T-helper 2 cell treated with Interferon-gamma antibody and Interleukin-4, amounts not matched to agents 5 μg/mL and 100 μg/mL, for 36 hours (primary cell): ENCODE results near the gene CTAGE8.
"Not testable (repeated sequence)": the region's sequence is repeated elsewhere in the genome, so short reads cannot be mapped to it uniquely, and the experiment has no call there.

Experiments used
- DNase-seq: peaks from one replicate; pipeline ENCODE4 v3.0.0; 2021; ENCODE audit warnings: low spot score
- H3K27ac Mint-ChIP-seq: one replicate; pipeline ENCODE4 v1.8.0; 2021; ENCODE audit warnings: mild to moderate bottlenecking, mixed read lengths
- H3K27me3 Mint-ChIP-seq: one replicate; pipeline ENCODE4 v1.8.0; 2021; ENCODE audit warnings: low read depth, mixed read lengths
- H3K36me3 Mint-ChIP-seq: one replicate; pipeline ENCODE4 v1.8.0; 2021; ENCODE audit warnings: low read depth, mixed read lengths
- H3K4me1 Mint-ChIP-seq: one replicate; pipeline ENCODE4 v1.8.0; 2021; ENCODE audit warnings: low read depth, mixed read lengths
- H3K4me3 Mint-ChIP-seq: one replicate; pipeline ENCODE4 v1.8.0; 2022; ENCODE audit warnings: mild to moderate bottlenecking, moderate library complexity, mixed read lengths
- H3K9me3 Mint-ChIP-seq: one replicate; pipeline ENCODE4 v1.8.0; 2021; ENCODE audit warnings: mixed read lengths

CTAGE8 gene

DNA sequence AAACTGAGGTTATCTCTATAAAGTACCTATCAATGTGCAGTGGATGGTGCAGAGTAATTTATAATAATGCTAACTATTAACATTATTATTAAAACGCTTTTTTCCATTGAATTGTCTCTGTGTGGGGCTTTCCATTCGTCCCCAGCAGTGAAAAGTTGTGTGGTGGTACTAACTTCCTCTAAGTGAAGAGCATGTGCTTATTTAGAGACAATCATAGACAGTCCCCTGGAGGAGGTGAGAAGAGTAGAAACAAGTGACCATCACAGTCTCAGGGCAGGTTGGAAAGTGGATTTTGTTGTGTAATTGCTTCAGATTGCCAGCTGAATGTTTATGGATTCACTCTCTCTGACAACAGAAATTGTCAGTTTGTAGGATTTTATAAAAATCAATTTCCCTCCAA, 38.1 kb downstream of the CTAGE8 start:
- not testable (repeated sequence) for H3K4me3 Mint-ChIP-seq, H3K9me3 Mint-ChIP-seq, H3K4me1 Mint-ChIP-seq, H3K36me3 Mint-ChIP-seq, DNase-seq, H3K27ac Mint-ChIP-seq, H3K27me3 Mint-ChIP-seq

GRCh38 chr7:144228810-144229209, 40.3 kb downstream of the CTAGE8 start:
- not testable (repeated sequence) for H3K27me3 Mint-ChIP-seq, H3K36me3 Mint-ChIP-seq

DNA sequence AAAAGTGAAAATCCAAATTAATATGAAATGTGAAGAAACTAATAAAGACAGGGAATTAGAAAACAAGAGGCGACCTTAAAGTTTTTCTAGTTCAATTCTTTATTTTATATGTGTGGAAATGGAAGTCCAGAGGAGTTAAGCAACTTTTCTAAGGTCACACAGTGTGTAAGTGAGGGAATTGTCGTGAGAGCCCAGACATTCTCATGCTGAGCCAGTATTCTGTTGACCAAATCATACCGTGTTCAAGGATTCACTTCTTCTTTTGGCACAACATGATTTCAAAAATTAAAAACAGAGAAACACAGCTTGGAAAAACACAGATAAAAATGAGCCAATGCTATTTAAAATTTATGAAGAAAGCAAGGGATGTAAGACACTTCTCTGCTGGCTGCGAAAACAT, 42.2 kb downstream of the CTAGE8 start:
- not testable (repeated sequence) for H3K36me3 Mint-ChIP-seq, H3K4me3 Mint-ChIP-seq, H3K27me3 Mint-ChIP-seq, H3K4me1 Mint-ChIP-seq, DNase-seq, H3K9me3 Mint-ChIP-seq, H3K27ac Mint-ChIP-seq

More at GRCh38 chr7:144228810-144229209, 40.3 kb downstream of the CTAGE8 start:
- not testable (repeated sequence) for H3K4me1 Mint-ChIP-seq, H3K4me3 Mint-ChIP-seq, DNase-seq, H3K9me3 Mint-ChIP-seq, H3K27ac Mint-ChIP-seq

DNA sequence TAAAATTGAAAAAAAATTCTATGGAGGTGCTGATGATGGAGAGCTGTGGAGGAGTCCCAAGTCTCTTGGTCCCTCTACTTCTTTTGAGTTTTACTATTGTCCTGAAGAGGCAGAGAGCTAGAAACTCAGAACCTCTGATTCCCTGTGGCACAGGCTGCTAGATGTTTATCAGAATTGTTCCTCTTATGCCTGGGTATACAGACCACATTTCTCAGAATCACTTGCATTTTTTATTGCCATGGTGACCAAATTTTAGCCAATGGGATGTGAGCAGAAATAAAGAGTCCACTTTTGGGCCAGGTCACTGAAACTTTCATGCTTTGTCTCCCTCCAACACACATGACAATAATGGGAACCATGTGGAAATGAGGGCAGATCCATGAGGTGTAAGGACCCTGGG, 45.4 kb downstream of the CTAGE8 start:
- H3K9me3 Mint-ChIP-seq, H3K4me3 Mint-ChIP-seq, H3K4me1 Mint-ChIP-seq, H3K27me3 Mint-ChIP-seq, DNase-seq, H3K27ac Mint-ChIP-seq, H3K36me3 Mint-ChIP-seq: not testable (repeated sequence)

DNA sequence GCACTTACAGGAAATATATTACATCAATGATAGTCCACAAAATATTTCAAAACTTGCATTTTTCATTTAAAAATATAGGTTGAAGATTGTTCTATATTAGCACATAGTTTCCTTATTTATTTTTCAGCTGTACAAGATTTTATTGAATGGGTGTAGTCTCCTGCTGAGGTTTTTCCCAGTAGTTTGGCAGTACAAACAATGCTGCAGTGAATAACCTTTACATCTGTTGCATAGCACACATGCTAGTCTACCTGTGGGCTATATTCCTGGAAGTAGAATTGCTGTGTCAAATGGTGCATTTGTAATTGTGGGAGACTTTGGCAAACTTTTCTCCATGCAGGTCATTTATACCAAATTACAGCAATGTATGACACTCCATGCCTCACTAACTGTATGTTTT, 48.6 kb downstream of the CTAGE8 start:
- H3K27me3 Mint-ChIP-seq, H3K9me3 Mint-ChIP-seq, H3K36me3 Mint-ChIP-seq, H3K4me3 Mint-ChIP-seq, H3K27ac Mint-ChIP-seq, H3K4me1 Mint-ChIP-seq, DNase-seq: not testable (repeated sequence)

- H3K27me3 Mint-ChIP-seq, H3K4me3 Mint-ChIP-seq, H3K4me1 Mint-ChIP-seq, H3K36me3 Mint-ChIP-seq, DNase-seq, H3K27ac Mint-ChIP-seq, H3K9me3 Mint-ChIP-seq: not testable (repeated sequence)
These were observed 49.9 kb downstream of the CTAGE8 start for GRCh38 chr7:144219149-144219548.

GRCh38 chr7:144218581-144218980, 50.5 kb downstream of the CTAGE8 start:
- H3K36me3 Mint-ChIP-seq, H3K27me3 Mint-ChIP-seq, H3K4me1 Mint-ChIP-seq, H3K4me3 Mint-ChIP-seq, H3K27ac Mint-ChIP-seq, H3K9me3 Mint-ChIP-seq, DNase-seq: not testable (repeated sequence)

DNA sequence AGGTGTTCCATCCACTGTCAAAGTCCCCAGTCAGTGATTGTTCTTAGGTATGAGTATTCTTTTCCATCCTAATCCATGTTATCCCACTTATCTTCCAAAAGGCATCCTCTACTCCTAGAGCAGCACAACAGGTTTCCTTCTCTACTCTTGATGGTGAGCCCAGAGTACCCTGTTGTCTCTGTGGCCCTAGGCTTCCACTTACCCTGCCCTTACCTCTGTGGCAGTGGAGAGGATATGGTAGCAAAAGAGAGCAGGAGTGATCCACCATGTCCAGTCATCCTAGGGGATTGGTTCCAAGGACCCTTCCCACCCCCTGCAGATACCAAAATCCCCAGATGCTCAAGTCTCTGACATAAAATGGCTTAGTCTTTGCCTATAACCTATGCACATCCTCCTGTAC, 51.9 kb downstream of the CTAGE8 start:
- not testable (repeated sequence) for H3K36me3 Mint-ChIP-seq, H3K27ac Mint-ChIP-seq, DNase-seq, H3K4me3 Mint-ChIP-seq, H3K4me1 Mint-ChIP-seq, H3K27me3 Mint-ChIP-seq, H3K9me3 Mint-ChIP-seq
